Osteocyte (in vitro differentiated cells): Measurements from ENCODE around the gene KHDC1. TPM values are rescaled to one million over a fixed set of nuclear protein-coding genes. Genes with fewer than 3 reads are reported as not detected.
"Not testable (repeated sequence)": the region's sequence is repeated elsewhere in the genome, so short reads cannot be mapped to it uniquely, and the experiment has no call there.

Experiments used
- DNase-seq: peaks from one replicate; pipeline ENCODE4 v3.0.0; 2021; ENCODE audit warnings: mixed read lengths; ENCODE audit not compliant: unreplicated experiment; ENCODE audit errors: extremely low spot score
- H3K27ac Mint-ChIP-seq: one replicate; pipeline ENCODE4 v1.8.0; 2021; ENCODE audit warnings: mild to moderate bottlenecking, mixed read lengths; ENCODE audit not compliant: unreplicated experiment
- H3K27me3 Mint-ChIP-seq: one replicate; pipeline ENCODE4 v1.8.0; 2021; ENCODE audit warnings: mixed read lengths; ENCODE audit not compliant: unreplicated experiment
- H3K36me3 Mint-ChIP-seq: one replicate; pipeline ENCODE4 v1.8.0; 2021; ENCODE audit warnings: mixed read lengths; ENCODE audit not compliant: unreplicated experiment
- H3K4me1 Mint-ChIP-seq: one replicate; pipeline ENCODE4 v1.8.0; 2021; ENCODE audit warnings: mixed read lengths; ENCODE audit not compliant: unreplicated experiment
- H3K4me3 Mint-ChIP-seq: one replicate; pipeline ENCODE4 v1.8.0; 2021; ENCODE audit warnings: mild to moderate bottlenecking, moderate library complexity, mixed read lengths; ENCODE audit not compliant: unreplicated experiment
- H3K9me3 Mint-ChIP-seq: one replicate; pipeline ENCODE4 v1.8.0; 2021; ENCODE audit warnings: mixed read lengths; ENCODE audit not compliant: unreplicated experiment
- CTCF ChIP-seq: fragments of 200-600 bp; sonication (generic); IDR thresholded peaks from 2 replicates; pipeline ENCODE4 v1.5.0; 2021; ENCODE audit warnings: antibody characterized with exemption, mild to moderate bottlenecking, moderate library complexity
- total RNA-seq: library from RNA; stranded (reverse); gene quantifications from 2 replicates; pipeline ENCODE4 v1.2.1, GENCODE V29; 2021

Gene KHDC1
- total RNA-seq, 1 donor from 2014 or later, result 4.5 TPM

DNA sequence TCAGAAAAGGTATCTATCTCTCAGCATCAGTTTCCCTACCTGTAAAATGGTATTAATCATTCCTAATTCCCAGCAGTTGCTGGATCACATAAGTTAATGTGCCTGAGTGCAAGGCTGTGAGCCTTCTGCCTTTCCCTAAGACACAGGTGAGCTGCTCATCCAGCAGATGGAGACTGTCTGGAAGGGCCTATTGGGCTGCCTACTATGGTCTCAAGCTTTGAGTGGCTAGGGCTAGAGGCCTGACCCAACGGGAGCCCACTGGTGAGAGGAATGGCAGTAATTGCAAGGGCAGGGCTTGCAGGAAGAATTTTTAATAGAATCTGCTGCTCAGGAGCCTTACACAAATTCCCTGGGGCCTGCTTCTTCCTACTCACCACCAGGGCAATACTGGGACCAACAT is 4.3 kb downstream of the KHDC1 start:
- Mint-ChIP-seq H3K4me3 (no peak overlapping the region), H3K9me3 (no peaks in the 10 kb centered on the region), H3K27ac (no peak overlapping the region), H3K27me3 (no peaks in the 10 kb centered on the region), H3K4me1 (peaks cover 10% of the 10 kb centered on the region), H3K36me3 (no peaks in the 10 kb centered on the region)
- TF ChIP-seq CTCF, result no peak
- DNase-seq, result no peak

GRCh38 chr6:73254323-73254722 is 8.7 kb downstream of the KHDC1 start:
- not testable (repeated sequence) for H3K9me3 Mint-ChIP-seq, H3K4me3 Mint-ChIP-seq, H3K27ac Mint-ChIP-seq, H3K27me3 Mint-ChIP-seq, DNase-seq, H3K36me3 Mint-ChIP-seq, H3K4me1 Mint-ChIP-seq

DNA sequence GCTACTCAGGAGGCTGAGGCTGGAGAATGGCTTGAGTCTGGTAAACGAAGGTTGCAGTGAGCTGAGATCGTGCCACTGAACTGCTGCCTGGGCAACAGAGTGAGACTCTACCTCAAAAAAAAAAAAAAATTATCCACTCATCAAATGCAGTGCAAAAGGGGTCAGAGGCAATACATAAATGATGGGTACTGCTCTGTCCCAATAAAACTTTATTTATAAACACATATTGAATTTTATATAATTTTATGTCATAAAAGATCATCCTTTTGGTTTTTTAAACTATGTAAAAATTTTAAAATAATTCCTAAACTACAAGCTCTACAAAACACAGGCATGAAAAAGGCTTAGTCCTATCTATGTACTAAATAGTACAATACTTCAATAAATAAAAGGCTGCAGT is 10.3 kb downstream of the KHDC1 start:
- no peak for DNase-seq
- no peak overlapping the region for H3K4me3 Mint-ChIP-seq
- TF ChIP-seq CTCF, result no peak
- H3K4me1 Mint-ChIP-seq, result no peaks in the 10 kb centered on the region
- no peaks in the 10 kb centered on the region for H3K9me3 Mint-ChIP-seq
- peaks cover 3% of the 10 kb centered on the region for H3K27me3 Mint-ChIP-seq
- no peak overlapping the region for H3K27ac Mint-ChIP-seq
- no peaks in the 10 kb centered on the region for H3K36me3 Mint-ChIP-seq

GRCh38 chr6:73250016-73250415 is 13.0 kb downstream of the KHDC1 start:
- no peak overlapping the region for H3K4me3 Mint-ChIP-seq

GRCh38 chr6:73248192-73248903 is 14.6 kb downstream of the KHDC1 start:
- H3K27ac Mint-ChIP-seq, result no peak overlapping the region
- DNase-seq, result no peak
- no peaks in the 10 kb centered on the region for H3K4me1 Mint-ChIP-seq
- TF ChIP-seq CTCF, result no peak
- H3K4me3 Mint-ChIP-seq, result no peak overlapping the region
- no peaks in the 10 kb centered on the region for H3K9me3 Mint-ChIP-seq
- peaks cover 8% of the 10 kb centered on the region for H3K27me3 Mint-ChIP-seq
- H3K36me3 Mint-ChIP-seq, result no peaks in the 10 kb centered on the region

More at GRCh38 chr6:73250016-73250415, 13.0 kb downstream of the KHDC1 start:
- Mint-ChIP-seq H3K36me3 (no peaks in the 10 kb centered on the region), H3K27me3 (peaks cover 6% of the 10 kb centered on the region), H3K27ac (no peak overlapping the region), H3K9me3 (no peaks in the 10 kb centered on the region), H3K4me1 (no peaks in the 10 kb centered on the region)
- TF ChIP-seq CTCF, result no peak
- no peak for DNase-seq
